GM19328 (cell line): Measurements from ENCODE around the gene GRM8.

Experiments
- ATAC-seq: cut with Tn5 transposase; IDR thresholded peaks from one replicate; pipeline ENCODE4 v1.9.1; 2021; ENCODE audit warnings: mild to moderate bottlenecking, moderate library complexity; ENCODE audit not compliant: unreplicated experiment

The GRM8 gene

GRCh38 chr7:127252778-127253280, at the start of gene GRM8:
TSS of gene GRM8 (minus strand) at chr7:127252941.
- ATAC-seq = no peak

- no peak for ATAC-seq
Measured at GRCh38 chr7:127290801-127291361, 38.1 kb upstream of the GRM8 start.

- ATAC-seq = no peak
Measured at GRCh38 chr7:127290116-127290655, 37.4 kb upstream of the GRM8 start.

- ATAC-seq = no peak
Measured at GRCh38 chr7:127287133-127287532, 34.4 kb upstream of the GRM8 start.

GRCh38 chr7:127270093-127270492, 17.4 kb upstream of the GRM8 start:
- no peak for ATAC-seq

- ATAC-seq = no peak
Measured at GRCh38 chr7:127266047-127266446, 13.3 kb upstream of the GRM8 start.

- no peak for ATAC-seq
Measured at GRCh38 chr7:127264219-127264618, 11.5 kb upstream of the GRM8 start.

- ATAC-seq = no peak
Measured at GRCh38 chr7:127258111-127258510, 5.4 kb upstream of the GRM8 start.

- ATAC-seq = no peak
Measured at GRCh38 chr7:127257086-127257485, 4.3 kb upstream of the GRM8 start.

GRCh38 chr7:127256041-127256725, 3.4 kb upstream of the GRM8 start:
- no peak for ATAC-seq

GRCh38 chr7:127254163-127254684, 1.5 kb upstream of the GRM8 start:
- no peak for ATAC-seq

- peak; percentile 84 for ATAC-seq
Measured at GRCh38 chr7:127253281-127254162, 781 bp upstream of the GRM8 start.

GRCh38 chr7:127252377-127252713, 396 bp downstream of the GRM8 start:
- no peak for ATAC-seq

- no peak for ATAC-seq
Measured at GRCh38 chr7:127251465-127252376, 1.0 kb downstream of the GRM8 start.

GRCh38 chr7:127251036-127251464, 1.7 kb downstream of the GRM8 start:
- ATAC-seq = no peak

GRCh38 chr7:127250312-127251035, 2.3 kb downstream of the GRM8 start:
- ATAC-seq = no peak

- no peak for ATAC-seq
Measured at GRCh38 chr7:127245607-127246006, 7.1 kb downstream of the GRM8 start.

- ATAC-seq = no peak
Measured at GRCh38 chr7:127245002-127245401, 7.7 kb downstream of the GRM8 start.

- no peak for ATAC-seq
Measured at GRCh38 chr7:127239814-127240213, 12.9 kb downstream of the GRM8 start.

GRCh38 chr7:127233630-127234029, 19.1 kb downstream of the GRM8 start:
- no peak for ATAC-seq
